Neural progenitor cell (in vitro differentiated cells): Measurements from ENCODE around the gene SERPINI1. TPM values are rescaled to one million over a fixed set of nuclear protein-coding genes. Genes with fewer than 3 reads are reported as not detected.

Source experiments
- DNase-seq: peaks from one replicate; pipeline ENCODE4 v3.0.0-alpha.2; 2016; ENCODE audit warnings: low spot score
- H2AFZ ChIP-seq: fragments of 200-600 bp; sonication (generic); replicated peaks from 2 replicates; pipeline ENCODE4 v1.6.1; 2016; ENCODE audit warnings: antibody characterized with exemption
- H3F3A ChIP-seq: fragments of 200-600 bp; sonication (generic); 2 replicates; pipeline ENCODE4 v1.6.1; 2016; ENCODE audit warnings: antibody characterized with exemption, low read depth
- H3K27ac ChIP-seq: fragments of 200-600 bp; sonication (generic); 2 replicates; pipeline ENCODE4 v1.5.1; 2016; ENCODE audit warnings: mild to moderate bottlenecking
- H3K27me3 ChIP-seq: fragments of 200-600 bp; sonication (generic); 2 replicates; pipeline ENCODE4 v1.6.1; 2016; ENCODE audit warnings: mild to moderate bottlenecking, moderate library complexity
- H3K36me3 ChIP-seq: fragments of 200-600 bp; sonication (generic); 2 replicates; pipeline ENCODE4 v1.5.1; 2016
- H3K4me1 ChIP-seq: fragments of 200-600 bp; sonication (generic); 2 replicates; pipeline ENCODE4 v1.6.1; 2016; ENCODE audit warnings: mixed run types
- H3K4me2 ChIP-seq: fragments of 200-600 bp; sonication (generic); 2 replicates; pipeline ENCODE4 v1.6.1; 2016
- H3K4me3 ChIP-seq: fragments of 200-600 bp; sonication (generic); 2 replicates; pipeline ENCODE4 v1.5.1; 2016
- H3K79me2 ChIP-seq: fragments of 200-600 bp; sonication (generic); 2 replicates; pipeline ENCODE4 v1.6.1; 2016; ENCODE audit warnings: low read depth
- H3K9ac ChIP-seq: fragments of 200-600 bp; sonication (generic); 2 replicates; pipeline ENCODE4 v1.6.1; 2016
- H3K9me3 ChIP-seq: fragments of 200-600 bp; sonication (generic); 2 replicates; pipeline ENCODE4 v1.5.1; 2016; ENCODE audit warnings: low read depth
- H4K20me1 ChIP-seq: fragments of 200-600 bp; sonication (generic); 2 replicates; pipeline ENCODE4 v1.6.1; 2016; ENCODE audit warnings: low read depth
- H3K27ac Mint-ChIP-seq: 3 replicates; pipeline ENCODE4 v1.8.0; 2021; ENCODE audit warnings: mixed read lengths
- H3K27me3 Mint-ChIP-seq: 2 replicates; pipeline ENCODE4 v1.8.0; 2022; ENCODE audit warnings: low read depth, mild to moderate bottlenecking, inconsistent platforms, moderate library complexity, mixed read lengths; ENCODE audit not compliant: insufficient read depth
- H3K36me3 Mint-ChIP-seq: 3 replicates; pipeline ENCODE4 v1.8.0; 2021; ENCODE audit warnings: mixed read lengths
- H3K4me1 Mint-ChIP-seq: 3 replicates; pipeline ENCODE4 v1.8.0; 2021; ENCODE audit warnings: mixed read lengths
- H3K4me3 Mint-ChIP-seq: 3 replicates; pipeline ENCODE4 v1.8.0; 2021; ENCODE audit warnings: mild to moderate bottlenecking, moderate library complexity, mixed read lengths
- H3K9me3 Mint-ChIP-seq: 3 replicates; pipeline ENCODE4 v1.8.0; 2020; ENCODE audit warnings: mixed read lengths
- CTCF ChIP-seq: fragments of 200-600 bp; sonication (generic); IDR thresholded peaks from 2 replicates; pipeline ENCODE4 v1.5.1; 2017; ENCODE audit warnings: antibody characterized with exemption, mild to moderate bottlenecking
- EZH2 ChIP-seq: fragments of 200-600 bp; sonication (generic); IDR thresholded peaks from 2 replicates; pipeline ENCODE4 v1.6.1; 2017; ENCODE audit warnings: antibody characterized with exemption, mild to moderate bottlenecking, moderate library complexity
- EZH2phosphoT487 ChIP-seq: fragments of 200-600 bp; sonication (generic); IDR thresholded peaks from 2 replicates; pipeline ENCODE4 v1.6.1; 2017; ENCODE audit warnings: antibody characterized with exemption
- total RNA-seq: library from RNA; depleted of rRNA; stranded (reverse); fragments of >200 nt; gene quantifications from 2 replicates; pipeline ENCODE4 v1.2.3, GENCODE V29; 2015; ENCODE audit warnings: low replicate concordance

Gene SERPINI1
- total RNA-seq, 1 donor from 2014 or later: 8.9 TPM

DNA sequence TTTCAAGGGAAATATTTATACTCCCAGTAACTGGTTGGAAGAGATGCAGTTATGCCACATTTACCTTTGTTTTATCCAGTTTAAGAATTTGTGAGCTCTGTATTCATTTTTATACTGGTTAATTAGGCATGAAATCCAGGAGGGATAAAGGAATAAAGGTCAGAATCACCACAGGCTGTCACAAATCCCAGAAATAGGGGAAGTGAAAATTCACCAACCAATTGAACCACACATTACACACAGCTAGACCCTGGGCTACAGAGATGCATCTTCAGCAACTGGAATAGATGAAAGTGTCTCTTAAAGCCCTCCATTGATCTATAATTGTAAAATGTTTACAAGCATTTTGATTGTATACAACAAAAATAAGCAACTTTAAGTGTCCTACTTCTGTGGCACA lies 18.5 kb downstream of the SERPINI1 start:
- Mint-ChIP-seq H3K9me3 (peaks cover 3% of the 10 kb centered on the region), H3K27me3 (peaks cover 3% of the 10 kb centered on the region), H3K4me1 (peaks cover 9% of the 10 kb centered on the region), H3K27ac (no peak overlapping the region), H3K36me3 (no peaks in the 10 kb centered on the region), H3K4me3 (no peak overlapping the region)
- no peak overlapping the region for H3K4me3 ChIP-seq
- H3K79me2 ChIP-seq: no peaks in the 10 kb centered on the region
- no peaks in the 10 kb centered on the region for H3K27me3 ChIP-seq
- H3K27ac ChIP-seq: no peak overlapping the region
- no peaks in the 10 kb centered on the region for H3K36me3 ChIP-seq
- no peak overlapping the region for H2AFZ ChIP-seq
- H4K20me1 ChIP-seq: no peaks in the 10 kb centered on the region
- H3K9me3 ChIP-seq: no peaks in the 10 kb centered on the region
- no peak overlapping the region for H3K9ac ChIP-seq
- no peak for DNase-seq
- no peak for TF ChIP-seq EZH2
- no peaks in the 10 kb centered on the region for H3F3A ChIP-seq
- H3K4me2 ChIP-seq: no peak overlapping the region
- no peaks in the 10 kb centered on the region for H3K4me1 ChIP-seq

DNA sequence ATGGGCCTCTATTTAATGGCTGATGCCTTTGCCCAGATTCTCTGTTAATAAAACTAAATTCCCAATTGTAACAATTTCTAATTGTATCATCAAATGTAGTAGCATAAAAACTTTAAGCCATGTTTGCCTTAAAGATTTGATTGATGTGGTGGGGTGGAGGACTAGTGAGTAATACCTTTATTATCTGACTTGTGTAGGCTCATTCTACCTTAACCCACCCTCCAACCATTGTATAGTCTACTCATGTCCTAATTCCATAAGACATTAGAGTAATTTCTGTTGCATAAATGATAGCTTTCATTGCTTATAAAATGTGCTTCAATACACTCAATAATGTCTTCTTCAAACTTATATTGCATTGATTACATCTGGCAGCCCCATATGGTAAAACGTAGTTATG lies 25.8 kb downstream of the SERPINI1 start:
- Histone ChIP-seq H3K36me3 (no peaks in the 10 kb centered on the region), H2AFZ (no peak overlapping the region), H3K4me1 (peaks cover 4% of the 10 kb centered on the region), H3K4me3 (no peak overlapping the region), H3K4me2 (no peak overlapping the region), H3F3A (no peaks in the 10 kb centered on the region), H3K27me3 (no peaks in the 10 kb centered on the region), H3K27ac (no peak overlapping the region), H4K20me1 (no peaks in the 10 kb centered on the region), H3K9me3 (no peaks in the 10 kb centered on the region), H3K9ac (no peak overlapping the region), H3K79me2 (no peaks in the 10 kb centered on the region)
- Mint-ChIP-seq H3K27me3 (no peaks in the 10 kb centered on the region), H3K27ac (no peak overlapping the region), H3K9me3 (peaks cover 19% of the 10 kb centered on the region), H3K36me3 (peaks cover 6% of the 10 kb centered on the region), H3K4me1 (no peaks in the 10 kb centered on the region), H3K4me3 (no peak overlapping the region)
- DNase-seq: no peak
- no peak for TF ChIP-seq EZH2phosphoT487
- TF ChIP-seq EZH2: no peak
- TF ChIP-seq CTCF: no peak

GRCh38 chr3:167762296-167762695 lies 26.8 kb downstream of the SERPINI1 start:
- Histone ChIP-seq H3K27ac (no peak overlapping the region), H3K9me3 (no peaks in the 10 kb centered on the region), H3K4me2 (no peak overlapping the region), H3K36me3 (no peaks in the 10 kb centered on the region), H4K20me1 (no peaks in the 10 kb centered on the region), H3F3A (no peaks in the 10 kb centered on the region), H2AFZ (no peak overlapping the region), H3K4me1 (peaks cover 4% of the 10 kb centered on the region), H3K79me2 (no peaks in the 10 kb centered on the region), H3K27me3 (no peaks in the 10 kb centered on the region), H3K9ac (no peak overlapping the region), H3K4me3 (no peak overlapping the region)
- Mint-ChIP-seq H3K4me3 (no peak overlapping the region), H3K27ac (no peak overlapping the region), H3K9me3 (peaks cover 17% of the 10 kb centered on the region), H3K36me3 (peaks cover 6% of the 10 kb centered on the region), H3K27me3 (no peaks in the 10 kb centered on the region), H3K4me1 (no peaks in the 10 kb centered on the region)
- no peak for DNase-seq
- TF ChIP-seq EZH2phosphoT487 (no peak), EZH2 (no peak), CTCF (no peak)

- Histone ChIP-seq H3K27ac (no peak overlapping the region), H3K36me3 (no peaks in the 10 kb centered on the region), H2AFZ (no peak overlapping the region), H3K4me3 (no peak overlapping the region), H3K79me2 (no peaks in the 10 kb centered on the region), H3K27me3 (no peaks in the 10 kb centered on the region), H3K4me1 (no peaks in the 10 kb centered on the region), H3K4me2 (no peak overlapping the region), H3K9me3 (no peaks in the 10 kb centered on the region), H3F3A (no peaks in the 10 kb centered on the region), H3K9ac (no peak overlapping the region), H4K20me1 (no peaks in the 10 kb centered on the region)
- no peak for TF ChIP-seq EZH2phosphoT487
- TF ChIP-seq EZH2: no peak
- no peak for TF ChIP-seq CTCF
- Mint-ChIP-seq H3K27me3 (no peaks in the 10 kb centered on the region), H3K9me3 (no peaks in the 10 kb centered on the region), H3K4me1 (no peaks in the 10 kb centered on the region), H3K36me3 (no peaks in the 10 kb centered on the region), H3K4me3 (no peak overlapping the region), H3K27ac (no peak overlapping the region)
- DNase-seq: no peak
These were observed 37.5 kb downstream of the SERPINI1 start for GRCh38 chr3:167772992-167773391.
